ENCODE data around the gene DLX3.

DNA sequence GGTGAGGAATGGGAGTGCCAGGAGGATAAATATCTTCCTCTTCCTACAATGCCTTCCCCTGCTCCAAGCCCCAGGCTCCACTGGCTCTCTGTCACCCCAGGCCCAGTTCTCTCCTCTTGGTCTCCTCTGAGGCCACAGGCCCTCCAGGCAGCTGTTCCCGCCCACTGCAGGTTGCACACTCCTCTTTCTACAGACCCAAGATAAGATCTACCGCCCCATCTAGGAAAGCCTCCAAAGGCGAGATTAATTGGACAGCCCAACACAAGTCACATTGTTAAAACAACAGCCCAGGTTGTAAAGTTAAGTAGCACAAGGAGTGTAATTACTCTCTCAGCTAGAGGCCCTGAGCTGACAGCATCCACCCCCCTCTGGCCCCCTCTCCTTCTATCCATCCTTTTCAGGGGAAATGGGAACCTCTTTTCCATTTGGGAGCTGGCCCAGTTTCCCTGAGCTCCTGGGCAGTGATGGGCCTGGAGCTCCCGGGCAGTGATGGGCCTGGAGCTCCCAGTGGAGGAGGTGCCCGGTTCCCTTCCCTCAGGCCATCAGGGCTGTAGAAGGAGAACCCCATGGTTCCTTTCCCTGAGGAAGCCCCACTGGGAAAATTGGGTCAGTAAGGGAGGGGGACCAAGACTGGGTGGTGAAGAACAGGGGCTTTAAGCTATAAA is 18.7 kb downstream of the DLX3 start:
- TF ChIP-seq, protein P1, sequence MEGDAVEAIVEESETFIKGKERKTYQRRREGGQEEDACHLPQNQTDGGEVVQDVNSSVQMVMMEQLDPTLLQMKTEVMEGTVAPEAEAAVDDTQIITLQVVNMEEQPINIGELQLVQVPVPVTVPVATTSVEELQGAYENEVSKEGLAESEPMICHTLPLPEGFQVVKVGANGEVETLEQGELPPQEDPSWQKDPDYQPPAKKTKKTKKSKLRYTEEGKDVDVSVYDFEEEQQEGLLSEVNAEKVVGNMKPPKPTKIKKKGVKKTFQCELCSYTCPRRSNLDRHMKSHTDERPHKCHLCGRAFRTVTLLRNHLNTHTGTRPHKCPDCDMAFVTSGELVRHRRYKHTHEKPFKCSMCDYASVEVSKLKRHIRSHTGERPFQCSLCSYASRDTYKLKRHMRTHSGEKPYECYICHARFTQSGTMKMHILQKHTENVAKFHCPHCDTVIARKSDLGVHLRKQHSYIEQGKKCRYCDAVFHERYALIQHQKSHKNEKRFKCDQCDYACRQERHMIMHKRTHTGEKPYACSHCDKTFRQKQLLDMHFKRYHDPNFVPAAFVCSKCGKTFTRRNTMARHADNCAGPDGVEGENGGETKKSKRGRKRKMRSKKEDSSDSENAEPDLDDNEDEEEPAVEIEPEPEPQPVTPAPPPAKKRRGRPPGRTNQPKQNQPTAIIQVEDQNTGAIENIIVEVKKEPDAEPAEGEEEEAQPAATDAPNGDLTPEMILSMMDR (conservative IDR thresholded peaks at IDR 0.05): no peak
- no peak for TF ChIP-seq EZH2 (IDR thresholded peaks at IDR 0.05; ENCODE audit: low read depth)

All from PC-9 (cell line).